Retinal pigment epithelial cell (primary cell): ENCODE data around the gene SST.

ENCODE experiments used
- DNase-seq: peaks from one replicate; pipeline ENCODE4 v3.0.0-alpha.2; 2010; ENCODE audit warnings: low read depth
- H3K4me3 ChIP-seq: 2 replicates; pipeline ENCODE4 v1.5.1; 2011; ENCODE audit warnings: mild to moderate bottlenecking, low read length, control low read depth, moderate library complexity
- CTCF ChIP-seq: conservative IDR thresholded peaks from 2 replicates; pipeline ENCODE4 v1.5.1; 2011; ENCODE audit warnings: low read depth, low read length, control low read depth, inconsistent platforms

SST gene

GRCh38 chr3:187677604-187678003 lies 7.4 kb upstream of the SST start:
- DNase-seq: no peak
- no peak for TF ChIP-seq CTCF
- H3K4me3 ChIP-seq: no peak overlapping the region

GRCh38 chr3:187673012-187673411 lies 2.8 kb upstream of the SST start:
- no peak for DNase-seq
- TF ChIP-seq CTCF: no peak
- no peak overlapping the region for H3K4me3 ChIP-seq

GRCh38 chr3:187667526-187667925 lies 2.7 kb downstream of the SST start:
- TF ChIP-seq CTCF: no peak
- DNase-seq: no peak
- H3K4me3 ChIP-seq: no peak overlapping the region

- no peak overlapping the region for H3K4me3 ChIP-seq
- no peak for TF ChIP-seq CTCF
- DNase-seq: no peak
Observed at GRCh38 chr3:187665764-187666402, 4.3 kb downstream of the SST start.

GRCh38 chr3:187665010-187665409 lies 5.2 kb downstream of the SST start:
- no peak for DNase-seq
- no peak for TF ChIP-seq CTCF
- H3K4me3 ChIP-seq: no peak overlapping the region

GRCh38 chr3:187662848-187663409 lies 7.3 kb downstream of the SST start:
- TF ChIP-seq CTCF: no peak
- no peak for DNase-seq
- no peak overlapping the region for H3K4me3 ChIP-seq

- no peak for DNase-seq
- no peak overlapping the region for H3K4me3 ChIP-seq
- no peak for TF ChIP-seq CTCF
Observed at GRCh38 chr3:187661267-187661666, 8.9 kb downstream of the SST start.
